Measurements from ENCODE around the gene MGAT5B. TPM values are rescaled to one million over a fixed set of nuclear protein-coding genes. Genes with fewer than 3 reads are reported as not detected.
"Not testable (repeated sequence)": the region's sequence is repeated elsewhere in the genome, so short reads cannot be mapped to it uniquely, and the experiment has no call there.

MGAT5B gene
- total RNA-seq, 2 donors from 2014 or later, result 0.05 to 0.27 TPM

DNA sequence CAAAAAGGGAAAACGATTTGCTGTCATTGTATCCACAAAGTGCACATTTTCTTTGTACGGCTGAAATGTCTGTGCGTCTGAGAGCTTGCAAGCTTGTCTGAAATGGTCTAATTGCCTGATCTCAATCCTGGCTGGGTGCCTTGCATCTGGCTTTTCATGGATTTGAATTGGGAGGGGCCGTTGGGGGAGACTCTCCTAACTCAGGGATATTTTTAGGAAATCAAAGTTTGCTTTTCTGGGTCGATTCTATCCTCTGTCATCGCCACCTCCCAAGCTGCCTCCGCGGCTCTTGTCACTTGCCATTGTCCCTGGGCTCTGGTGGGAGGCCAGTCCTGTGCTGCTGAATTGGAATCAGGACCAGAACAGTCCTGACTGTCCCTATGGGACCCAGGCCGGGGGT lies 33.3 kb upstream of the MGAT5B start:
- H3K9me3 ChIP-seq, result no peaks in the 10 kb centered on the region
- intact Hi-C loops (cut with DNase I), result no loop called here
- DNase-seq, result no peak
- H3K4me1 ChIP-seq, result no peaks in the 10 kb centered on the region
- H3K27ac ChIP-seq, result no peak overlapping the region
- no peaks in the 10 kb centered on the region for H3K36me3 ChIP-seq
- no peaks in the 10 kb centered on the region for H3K27me3 ChIP-seq
- no peak overlapping the region for H3K9ac ChIP-seq (ENCODE audit: low read depth in 2 of 2, low read length in 2 of 2)
- TF ChIP-seq, protein P1, sequence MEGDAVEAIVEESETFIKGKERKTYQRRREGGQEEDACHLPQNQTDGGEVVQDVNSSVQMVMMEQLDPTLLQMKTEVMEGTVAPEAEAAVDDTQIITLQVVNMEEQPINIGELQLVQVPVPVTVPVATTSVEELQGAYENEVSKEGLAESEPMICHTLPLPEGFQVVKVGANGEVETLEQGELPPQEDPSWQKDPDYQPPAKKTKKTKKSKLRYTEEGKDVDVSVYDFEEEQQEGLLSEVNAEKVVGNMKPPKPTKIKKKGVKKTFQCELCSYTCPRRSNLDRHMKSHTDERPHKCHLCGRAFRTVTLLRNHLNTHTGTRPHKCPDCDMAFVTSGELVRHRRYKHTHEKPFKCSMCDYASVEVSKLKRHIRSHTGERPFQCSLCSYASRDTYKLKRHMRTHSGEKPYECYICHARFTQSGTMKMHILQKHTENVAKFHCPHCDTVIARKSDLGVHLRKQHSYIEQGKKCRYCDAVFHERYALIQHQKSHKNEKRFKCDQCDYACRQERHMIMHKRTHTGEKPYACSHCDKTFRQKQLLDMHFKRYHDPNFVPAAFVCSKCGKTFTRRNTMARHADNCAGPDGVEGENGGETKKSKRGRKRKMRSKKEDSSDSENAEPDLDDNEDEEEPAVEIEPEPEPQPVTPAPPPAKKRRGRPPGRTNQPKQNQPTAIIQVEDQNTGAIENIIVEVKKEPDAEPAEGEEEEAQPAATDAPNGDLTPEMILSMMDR (IDR thresholded peaks at IDR 0.05), result no peak
- H3K4me3 ChIP-seq, result no peak overlapping the region

GRCh38 chr17:76840443-76840767 lies 27.8 kb upstream of the MGAT5B start:
- Histone ChIP-seq H3K4me3 (no peak overlapping the region), H3K27ac (no peak overlapping the region), H3K9me3 (no peaks in the 10 kb centered on the region), H3K4me1 (no peaks in the 10 kb centered on the region), H3K27me3 (peaks cover 7% of the 10 kb centered on the region), H3K9ac (ENCODE audit: low read depth in 2 of 2, low read length in 2 of 2) (no peak overlapping the region), H3K36me3 (no peaks in the 10 kb centered on the region)
- no peak for DNase-seq
- TF ChIP-seq, protein P1 (IDR thresholded peaks at IDR 0.05), result no peak
- intact Hi-C loops (cut with DNase I), result no loop called here

GRCh38 chr17:76840884-76841775 lies 27.1 kb upstream of the MGAT5B start:
- H3K27me3 ChIP-seq, result peaks cover 7% of the 10 kb centered on the region

GRCh38 chr17:76841776-76842405 lies 26.3 kb upstream of the MGAT5B start:
- intact Hi-C loops (cut with DNase I), result no loop called here
- H3K4me3 ChIP-seq, result no peak overlapping the region
- no peak overlapping the region for H3K9ac ChIP-seq (ENCODE audit: low read depth in 2 of 2, low read length in 2 of 2)
- DNase-seq, result no peak
- no peaks in the 10 kb centered on the region for H3K4me1 ChIP-seq
- no peak overlapping the region for H3K27ac ChIP-seq
- no peaks in the 10 kb centered on the region for H3K36me3 ChIP-seq
- H3K27me3 ChIP-seq, result peaks cover 7% of the 10 kb centered on the region
- H3K9me3 ChIP-seq, result no peaks in the 10 kb centered on the region
- TF ChIP-seq, protein P1 (IDR thresholded peaks at IDR 0.05), result no peak

More at GRCh38 chr17:76840884-76841775, 27.1 kb upstream of the MGAT5B start:
- Histone ChIP-seq H3K4me1 (no peaks in the 10 kb centered on the region), H3K9ac (ENCODE audit: low read depth in 2 of 2, low read length in 2 of 2) (no peak overlapping the region), H3K4me3 (no peak overlapping the region), H3K27ac (no peak overlapping the region), H3K9me3 (no peaks in the 10 kb centered on the region), H3K36me3 (no peaks in the 10 kb centered on the region)
- intact Hi-C loops (cut with DNase I), result no loop called here
- no peak for DNase-seq
- TF ChIP-seq, protein P1 (IDR thresholded peaks at IDR 0.05), result no peak

GRCh38 chr17:76843068-76843467 lies 25.1 kb upstream of the MGAT5B start:
- H3K36me3 ChIP-seq; H3K4me3 ChIP-seq; H3K9me3 ChIP-seq; H3K4me1 ChIP-seq; DNase-seq; H3K27me3 ChIP-seq; H3K9ac ChIP-seq (ENCODE audit: low read depth in 2 of 2, low read length in 2 of 2); intact Hi-C loops (cut with DNase I); H3K27ac ChIP-seq: not testable (repeated sequence)

Measured in colonic mucosa (tissue), 4 donors.